ENCODE measurements around the gene ACAA1. TPM values are rescaled to one million over a fixed set of nuclear protein-coding genes. Genes with fewer than 3 reads are reported as not detected.

ACAA1 gene
- total and polyA plus RNA-seq, 2 of the 13 experiments (the other 11 are each of a cell fraction or from before 2014, with no cell fraction given): 60.8 to 188 TPM

GRCh38 chr3:38130631-38131065 is 6.3 kb downstream of the ACAA1 start (continued):
- no peak for TF ChIP-seq ZSCAN21 (CRISPR knock-in tag; IDR thresholded peaks at IDR 0.05; ENCODE audit: borderline replicate concordance)
- no peak; the same call in 1 of the 2 replicates for TF ChIP-seq SIN3A (IDR thresholded peaks at IDR 0.05; ENCODE audit: borderline replicate concordance, low read depth, low read length)
- peak; percentile 39; the same call in 1 of the 2 replicates for TF ChIP-seq PBX2 (CRISPR knock-in tag; IDR thresholded peaks at IDR 0.05)
- no peak for TF ChIP-seq ATF3 (CRISPR knock-in tag; IDR thresholded peaks at IDR 0.05)
- TF ChIP-seq DNMT3B (CRISPR knock-in tag; conservative IDR thresholded peaks at IDR 0.05): no peak
- TF ChIP-seq ZNF280D (CRISPR knock-in tag; IDR thresholded peaks at IDR 0.05): no peak
- 0 out of 2 replicates have a peak, but pooled peaks have one; percentile 50 for TF ChIP-seq ZNF670 (CRISPR knock-in tag; IDR thresholded peaks at IDR 0.05; ENCODE audit: borderline replicate concordance)
- no peak for TF ChIP-seq ETS1 (CRISPR knock-in tag; IDR thresholded peaks at IDR 0.05)
- no peak for TF ChIP-seq AKAP8 (CRISPR knock-in tag; IDR thresholded peaks at IDR 0.05)
- TF ChIP-seq YY1 (IDR thresholded peaks at IDR 0.05; ENCODE audit: insufficient read depth, insufficient replicate concordance, low read depth, low read length): no peak
- TF ChIP-seq ZBTB42 (CRISPR knock-in tag; IDR thresholded peaks at IDR 0.05): no peak; the same call in 1 of the 2 replicates
- no peak for TF ChIP-seq ZFP37 (CRISPR knock-in tag; IDR thresholded peaks at IDR 0.05; ENCODE audit: borderline replicate concordance)
- TF ChIP-seq E2F1 (CRISPR knock-in tag; IDR thresholded peaks at IDR 0.05): no peak
- no peak for TF ChIP-seq SUZ12 (IDR thresholded peaks at IDR 0.05; ENCODE audit: low read depth, low read length)
- no peak; the same call in 1 of the 2 replicates for TF ChIP-seq HOMEZ (CRISPR knock-in tag; IDR thresholded peaks at IDR 0.05; ENCODE audit: low read depth)
- TF ChIP-seq POLR2A (IDR thresholded peaks at IDR 0.05; ENCODE audit: insufficient read depth in 1 of 2, low read depth in 2 of 2, low read length in 2 of 2): no peak
